ENCODE results near the gene SRL. TPM values are rescaled to one million over a fixed set of nuclear protein-coding genes. Genes with fewer than 3 reads are reported as not detected.

Gene SRL
- total RNA-seq, 1 donor from 2014 or later = not detected

DNA sequence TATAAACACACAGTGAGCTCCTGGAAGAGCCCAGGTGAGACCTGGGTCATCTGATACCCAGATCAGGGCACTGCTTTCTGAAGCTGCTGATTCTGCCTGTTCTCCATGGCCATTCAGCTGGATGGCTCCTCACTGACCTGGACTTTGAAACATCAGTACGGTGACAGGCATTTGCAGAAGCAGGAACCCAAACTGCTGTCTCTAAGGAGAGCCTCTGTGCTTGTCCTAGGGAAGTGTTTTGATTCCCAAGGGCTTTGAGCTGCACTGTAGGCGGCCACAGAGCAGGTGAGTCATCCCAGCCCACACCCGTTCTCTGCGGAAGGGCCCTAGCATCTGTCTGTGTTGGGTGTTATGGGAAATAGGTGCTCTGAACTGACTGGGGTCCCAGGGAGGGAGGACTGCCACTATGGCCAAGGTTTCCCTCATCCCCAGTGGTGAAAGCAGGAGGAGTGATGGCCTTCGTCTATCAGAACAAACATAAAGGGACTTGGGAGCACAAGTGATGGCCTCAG lies 64.9 kb downstream of the SRL start:
- H3K36me3 Mint-ChIP-seq (ENCODE audit: unreplicated experiment) = no peaks in the 10 kb centered on the region
- no peaks in the 10 kb centered on the region for H3K9me3 Mint-ChIP-seq (ENCODE audit: unreplicated experiment)
- no peak for DNase-seq (ENCODE audit: extremely low spot score, unreplicated experiment)
- TF ChIP-seq, protein P1, sequence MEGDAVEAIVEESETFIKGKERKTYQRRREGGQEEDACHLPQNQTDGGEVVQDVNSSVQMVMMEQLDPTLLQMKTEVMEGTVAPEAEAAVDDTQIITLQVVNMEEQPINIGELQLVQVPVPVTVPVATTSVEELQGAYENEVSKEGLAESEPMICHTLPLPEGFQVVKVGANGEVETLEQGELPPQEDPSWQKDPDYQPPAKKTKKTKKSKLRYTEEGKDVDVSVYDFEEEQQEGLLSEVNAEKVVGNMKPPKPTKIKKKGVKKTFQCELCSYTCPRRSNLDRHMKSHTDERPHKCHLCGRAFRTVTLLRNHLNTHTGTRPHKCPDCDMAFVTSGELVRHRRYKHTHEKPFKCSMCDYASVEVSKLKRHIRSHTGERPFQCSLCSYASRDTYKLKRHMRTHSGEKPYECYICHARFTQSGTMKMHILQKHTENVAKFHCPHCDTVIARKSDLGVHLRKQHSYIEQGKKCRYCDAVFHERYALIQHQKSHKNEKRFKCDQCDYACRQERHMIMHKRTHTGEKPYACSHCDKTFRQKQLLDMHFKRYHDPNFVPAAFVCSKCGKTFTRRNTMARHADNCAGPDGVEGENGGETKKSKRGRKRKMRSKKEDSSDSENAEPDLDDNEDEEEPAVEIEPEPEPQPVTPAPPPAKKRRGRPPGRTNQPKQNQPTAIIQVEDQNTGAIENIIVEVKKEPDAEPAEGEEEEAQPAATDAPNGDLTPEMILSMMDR (IDR thresholded peaks at IDR 0.05) = no peak
- no peak overlapping the region for H3K4me3 Mint-ChIP-seq (ENCODE audit: unreplicated experiment)
- H3K27me3 Mint-ChIP-seq (ENCODE audit: unreplicated experiment) = no peaks in the 10 kb centered on the region
- peaks cover 9% of the 10 kb centered on the region for H3K4me1 Mint-ChIP-seq (ENCODE audit: unreplicated experiment)
- H3K27ac Mint-ChIP-seq (ENCODE audit: unreplicated experiment) = no peak overlapping the region

DNA sequence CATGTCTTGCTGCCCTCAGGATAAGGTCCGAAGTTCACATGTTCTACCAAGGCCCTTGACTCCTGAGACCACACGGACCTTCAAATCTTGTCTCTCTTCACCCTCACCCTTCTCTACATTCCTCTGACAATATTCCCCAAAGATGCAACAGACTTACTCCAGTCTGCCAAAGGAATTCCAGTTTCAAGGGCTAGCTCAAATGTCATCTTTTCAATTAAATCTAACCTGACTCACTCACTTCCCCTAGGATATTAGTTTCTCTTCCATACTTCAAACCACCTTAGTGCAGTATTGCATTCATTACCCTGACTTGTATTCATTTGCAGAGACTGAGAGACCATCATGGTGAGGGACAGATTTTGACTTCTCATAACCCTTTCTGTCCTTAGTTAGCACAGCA lies 66.0 kb downstream of the SRL start:
- Mint-ChIP-seq H3K27me3 (ENCODE audit: unreplicated experiment) (no peaks in the 10 kb centered on the region), H3K27ac (ENCODE audit: unreplicated experiment) (no peak overlapping the region), H3K4me3 (ENCODE audit: unreplicated experiment) (no peak overlapping the region), H3K4me1 (ENCODE audit: unreplicated experiment) (peaks cover 9% of the 10 kb centered on the region), H3K36me3 (ENCODE audit: unreplicated experiment) (no peaks in the 10 kb centered on the region), H3K9me3 (ENCODE audit: unreplicated experiment) (no peaks in the 10 kb centered on the region)
- TF ChIP-seq, protein P1 (IDR thresholded peaks at IDR 0.05) = no peak
- no peak for DNase-seq (ENCODE audit: extremely low spot score, unreplicated experiment)

DNA sequence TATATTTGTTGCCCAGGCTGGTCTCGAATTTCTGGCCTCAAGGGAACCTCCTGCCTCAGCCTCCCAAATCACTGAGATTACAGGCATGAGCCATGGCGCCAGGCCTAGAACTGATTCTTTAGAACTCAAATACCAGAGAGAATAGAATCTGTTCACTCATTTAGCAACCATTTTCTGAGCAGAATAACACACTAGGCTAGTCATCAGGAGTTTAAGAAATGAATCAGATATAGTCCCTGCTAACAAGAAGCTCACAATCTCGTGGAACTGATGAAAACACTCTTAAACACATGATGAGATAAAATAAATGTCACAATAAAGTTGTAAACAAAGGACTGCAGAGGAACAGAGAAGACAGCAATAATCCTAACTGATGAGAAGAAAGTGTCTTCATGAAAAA lies 69.8 kb downstream of the SRL start:
- no peaks in the 10 kb centered on the region for H3K36me3 Mint-ChIP-seq (ENCODE audit: unreplicated experiment)
- peaks cover 5% of the 10 kb centered on the region for H3K4me1 Mint-ChIP-seq (ENCODE audit: unreplicated experiment)
- H3K4me3 Mint-ChIP-seq (ENCODE audit: unreplicated experiment) = no peak overlapping the region
- no peak overlapping the region for H3K27ac Mint-ChIP-seq (ENCODE audit: unreplicated experiment)
- TF ChIP-seq, protein P1 (IDR thresholded peaks at IDR 0.05) = no peak
- DNase-seq (ENCODE audit: extremely low spot score, unreplicated experiment) = no peak
- no peaks in the 10 kb centered on the region for H3K9me3 Mint-ChIP-seq (ENCODE audit: unreplicated experiment)
- H3K27me3 Mint-ChIP-seq (ENCODE audit: unreplicated experiment) = no peaks in the 10 kb centered on the region

DNA sequence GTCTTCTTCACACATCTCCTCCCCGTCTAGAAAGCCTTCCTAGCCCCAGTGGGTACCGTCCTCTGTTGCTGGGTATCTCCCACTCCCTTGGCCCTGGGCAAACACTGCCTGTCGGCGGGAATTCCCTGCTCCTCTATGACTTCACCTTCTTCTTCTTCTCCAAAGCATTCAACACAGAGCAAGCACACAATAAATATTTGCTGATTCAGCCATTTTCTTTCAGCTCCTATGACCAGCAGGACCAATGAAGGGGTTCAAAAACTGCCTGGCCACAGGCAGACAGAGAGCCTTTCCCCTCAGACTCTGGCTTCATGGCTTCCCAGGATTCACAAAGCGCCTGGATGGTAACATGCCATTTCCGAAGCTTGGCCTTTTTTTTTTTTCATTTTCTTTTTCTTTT lies 72.5 kb downstream of the SRL start:
- no peak for DNase-seq (ENCODE audit: extremely low spot score, unreplicated experiment)
- Mint-ChIP-seq H3K4me3 (ENCODE audit: unreplicated experiment) (no peak overlapping the region), H3K27me3 (ENCODE audit: unreplicated experiment) (no peaks in the 10 kb centered on the region), H3K27ac (ENCODE audit: unreplicated experiment) (no peak overlapping the region), H3K36me3 (ENCODE audit: unreplicated experiment) (no peaks in the 10 kb centered on the region), H3K4me1 (ENCODE audit: unreplicated experiment) (peaks cover 2% of the 10 kb centered on the region), H3K9me3 (ENCODE audit: unreplicated experiment) (no peaks in the 10 kb centered on the region)
- TF ChIP-seq, protein P1 (IDR thresholded peaks at IDR 0.05) = no peak

DNA sequence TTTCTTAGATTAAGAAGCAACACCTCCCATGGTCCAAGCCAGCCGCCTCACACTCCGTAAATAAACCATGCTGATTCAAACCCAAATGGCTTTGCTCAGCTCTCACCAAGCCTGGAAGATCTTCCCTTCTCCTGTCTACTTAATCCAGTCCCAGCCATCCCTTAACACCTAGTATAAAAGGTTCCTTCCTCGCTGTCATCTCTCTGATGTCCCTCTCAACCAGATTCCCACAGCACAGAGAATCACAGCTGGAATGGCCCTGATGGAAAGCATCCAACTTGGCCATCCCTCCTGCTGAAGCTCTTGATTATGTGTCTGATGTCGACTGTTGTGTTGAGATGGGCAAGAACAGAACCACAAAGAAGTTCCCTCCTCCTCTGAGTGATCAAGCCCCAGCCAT lies 75.1 kb downstream of the SRL start:
- Mint-ChIP-seq H3K4me3 (ENCODE audit: unreplicated experiment) (no peak overlapping the region), H3K9me3 (ENCODE audit: unreplicated experiment) (no peaks in the 10 kb centered on the region), H3K36me3 (ENCODE audit: unreplicated experiment) (no peaks in the 10 kb centered on the region), H3K27me3 (ENCODE audit: unreplicated experiment) (no peaks in the 10 kb centered on the region), H3K4me1 (ENCODE audit: unreplicated experiment) (no peaks in the 10 kb centered on the region), H3K27ac (ENCODE audit: unreplicated experiment) (no peak overlapping the region)
- TF ChIP-seq, protein P1 (IDR thresholded peaks at IDR 0.05) = no peak
- DNase-seq (ENCODE audit: extremely low spot score, unreplicated experiment) = no peak
